WTC11 (cell line): ENCODE results near the gene DNAH8. TPM values are rescaled to one million over a fixed set of nuclear protein-coding genes. Genes with fewer than 3 reads are reported as not detected.

Source experiments
- ATAC-seq: fragments of 200-7000 bp; cut with Tn5 transposase; 2 replicates; pipeline ENCODE4 v1.10.0; 2021; ENCODE audit warnings: mild to moderate bottlenecking, moderate library complexity
- CTCF ChIA-PET: fragments of 300-600 bp; sonication (Branson Sonifier 250); formaldehyde crosslinking; loops from one replicate; lab custom pipeline; 2021; ENCODE audit warnings: antibody characterized with exemption; lab: Charles Lee
- POLR2A ChIA-PET: fragments of 350-600 bp; sonication (Branson Sonifier 250); formaldehyde crosslinking; loops from one replicate; lab custom pipeline; 2021; ENCODE audit warnings: antibody characterized with exemption; lab: Charles Lee
- DNase-seq: peaks from one replicate; pipeline ENCODE4 v3.0.0; 2021; ENCODE audit warnings: low spot score
- H3K27ac Mint-ChIP-seq: 2 replicates; pipeline ENCODE4 v1.8.0; 2021; ENCODE audit warnings: mixed read lengths
- H3K27me3 Mint-ChIP-seq: 2 replicates; pipeline ENCODE4 v1.8.0; 2021; ENCODE audit warnings: low read depth, mild to moderate bottlenecking, moderate library complexity, mixed read lengths
- H3K36me3 Mint-ChIP-seq: 2 replicates; pipeline ENCODE4 v1.8.0; 2021; ENCODE audit warnings: mixed read lengths
- H3K4me1 Mint-ChIP-seq: 2 replicates; pipeline ENCODE4 v1.8.0; 2022; ENCODE audit warnings: mixed read lengths
- H3K4me3 Mint-ChIP-seq: 2 replicates; pipeline ENCODE4 v1.8.0; 2021; ENCODE audit warnings: mild to moderate bottlenecking, moderate library complexity, mixed read lengths
- H3K9me3 Mint-ChIP-seq: 2 replicates; pipeline ENCODE4 v1.8.0; 2021; ENCODE audit warnings: mixed read lengths
- CBFB ChIP-seq: sonication (generic); formaldehyde crosslinking; IDR thresholded peaks from 2 replicates; pipeline ENCODE4 v1.8.1; 2022; ENCODE audit warnings: mild to moderate bottlenecking, low read depth, missing genetic modification reagents
- EMX1 ChIP-seq: fragments of 250-450 bp; sonication (Bioruptor Pico); IDR thresholded peaks from 2 replicates; pipeline ENCODE4 v1.8.0; 2021; ENCODE audit warnings: mild to moderate bottlenecking
- ETV6 ChIP-seq: sonication (generic); formaldehyde crosslinking; IDR thresholded peaks from 2 replicates; pipeline ENCODE4 v1.8.1; 2022; ENCODE audit warnings: mild to moderate bottlenecking, missing genetic modification reagents
- FOXK1 ChIP-seq: sonication (generic); formaldehyde crosslinking; IDR thresholded peaks from 2 replicates; pipeline ENCODE4 v1.8.0; 2022; ENCODE audit warnings: mild to moderate bottlenecking, moderate library complexity, missing genetic modification reagents
- HMGA2 ChIP-seq: fragments of 250-450 bp; sonication (Bioruptor Pico); IDR thresholded peaks from 2 replicates; pipeline ENCODE4 v1.4.0; 2021; ENCODE audit warnings: mild to moderate bottlenecking, moderate library complexity
- NFATC4 ChIP-seq: fragments of 250-450 bp; sonication (Bioruptor Pico); IDR thresholded peaks from 2 replicates; pipeline ENCODE4 v1.9.0; 2021; ENCODE audit warnings: mild to moderate bottlenecking
- RELA ChIP-seq: sonication (generic); formaldehyde crosslinking; IDR thresholded peaks from 2 replicates; pipeline ENCODE4 v1.8.1; 2022; ENCODE audit warnings: missing genetic modification reagents, mild to moderate bottlenecking, borderline replicate concordance
- TCF7 ChIP-seq: sonication (generic); formaldehyde crosslinking; IDR thresholded peaks from 2 replicates; pipeline ENCODE4 v1.8.0; 2022; ENCODE audit warnings: mild to moderate bottlenecking, low read depth, missing genetic modification reagents, moderate library complexity
- TEAD1 ChIP-seq: sonication (generic); formaldehyde crosslinking; IDR thresholded peaks from 2 replicates; pipeline ENCODE4 v1.8.0; 2022; ENCODE audit warnings: mild to moderate bottlenecking, missing genetic modification reagents
- ZNF232 ChIP-seq: sonication (generic); formaldehyde crosslinking; IDR thresholded peaks from 2 replicates; pipeline ENCODE4 v1.8.0; 2022; ENCODE audit warnings: mild to moderate bottlenecking, missing genetic modification reagents
- total RNA-seq: library from RNA; stranded (reverse); gene quantifications from 3 replicates; pipeline ENCODE4 v1.2.3, GENCODE V29; 2021
- TF ChIP-seq, protein P1 (sequence below): sonication (generic); formaldehyde crosslinking; IDR thresholded peaks from 2 replicates; pipeline ENCODE4 v1.8.1; 2022; ENCODE audit warnings: low read depth, mild to moderate bottlenecking, moderate library complexity, missing genetic modification reagents, borderline replicate concordance
- TF ChIP-seq, protein P2 (sequence below): sonication (generic); formaldehyde crosslinking; IDR thresholded peaks from 2 replicates; pipeline ENCODE4 v1.8.1; 2023; ENCODE audit warnings: mild to moderate bottlenecking, missing genetic modification reagents, moderate library complexity
- TF ChIP-seq, protein P3 (sequence below): sonication (generic); formaldehyde crosslinking; IDR thresholded peaks from 2 replicates; pipeline ENCODE4 v1.8.1; 2023; ENCODE audit warnings: mild to moderate bottlenecking, missing genetic modification reagents, borderline replicate concordance
- TF ChIP-seq, protein P4 (sequence below): fragments of 200-600 bp; IDR thresholded peaks from 2 replicates; pipeline ENCODE4 v1.8.0; 2022; ENCODE audit warnings: antibody characterized with exemption
- TF ChIP-seq, protein P5 (sequence below): sonication (generic); formaldehyde crosslinking; IDR thresholded peaks from 2 replicates; pipeline ENCODE4 v1.8.0; 2022; ENCODE audit warnings: mild to moderate bottlenecking, missing genetic modification reagents

Gene DNAH8
- total RNA-seq, 1 experiment from 2014 or later: 0.02 TPM

DNA sequence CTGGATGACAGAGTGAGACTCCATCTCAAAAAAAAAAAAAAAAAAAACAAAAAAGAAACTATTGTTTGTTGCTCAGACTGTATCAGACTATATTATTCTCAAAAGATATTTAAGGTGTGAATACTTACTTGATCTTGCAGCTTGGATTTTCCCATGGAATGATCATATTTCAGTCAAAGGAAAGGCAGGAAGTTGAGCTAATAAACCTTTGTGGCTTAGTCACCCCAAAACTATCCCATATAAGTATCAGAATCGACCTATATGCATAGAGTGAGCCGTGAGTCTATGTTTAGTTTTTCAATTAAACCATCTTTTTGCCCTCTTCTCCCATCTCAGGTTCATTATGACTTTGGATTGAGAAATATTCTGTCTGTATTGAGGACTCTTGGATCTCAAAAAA is 152.6 kb downstream of the DNAH8 start:
- H3K4me3 Mint-ChIP-seq: no peak overlapping the region
- no peak for DNase-seq
- POLR2A ChIA-PET: no interaction called here
- no peaks in the 10 kb centered on the region for H3K36me3 Mint-ChIP-seq
- no peak overlapping the region for H3K27ac Mint-ChIP-seq
- peaks cover 6% of the 10 kb centered on the region for H3K4me1 Mint-ChIP-seq
- H3K27me3 Mint-ChIP-seq: no peaks in the 10 kb centered on the region
- TF ChIP-seq HMGA2 (no peak), EMX1 (no peak), TCF7 (CRISPR knock-in tag) (no peak), CBFB (CRISPR knock-in tag) (no peak), RELA (CRISPR knock-in tag) (no peak), TEAD1 (CRISPR knock-in tag) (no peak)
- TF ChIP-seq, protein P1, sequence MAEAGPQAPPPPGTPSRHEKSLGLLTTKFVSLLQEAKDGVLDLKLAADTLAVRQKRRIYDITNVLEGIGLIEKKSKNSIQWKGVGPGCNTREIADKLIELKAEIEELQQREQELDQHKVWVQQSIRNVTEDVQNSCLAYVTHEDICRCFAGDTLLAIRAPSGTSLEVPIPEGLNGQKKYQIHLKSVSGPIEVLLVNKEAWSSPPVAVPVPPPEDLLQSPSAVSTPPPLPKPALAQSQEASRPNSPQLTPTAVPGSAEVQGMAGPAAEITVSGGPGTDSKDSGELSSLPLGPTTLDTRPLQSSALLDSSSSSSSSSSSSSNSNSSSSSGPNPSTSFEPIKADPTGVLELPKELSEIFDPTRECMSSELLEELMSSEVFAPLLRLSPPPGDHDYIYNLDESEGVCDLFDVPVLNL (CRISPR knock-in tag): no peak
- TF ChIP-seq, protein P2, sequence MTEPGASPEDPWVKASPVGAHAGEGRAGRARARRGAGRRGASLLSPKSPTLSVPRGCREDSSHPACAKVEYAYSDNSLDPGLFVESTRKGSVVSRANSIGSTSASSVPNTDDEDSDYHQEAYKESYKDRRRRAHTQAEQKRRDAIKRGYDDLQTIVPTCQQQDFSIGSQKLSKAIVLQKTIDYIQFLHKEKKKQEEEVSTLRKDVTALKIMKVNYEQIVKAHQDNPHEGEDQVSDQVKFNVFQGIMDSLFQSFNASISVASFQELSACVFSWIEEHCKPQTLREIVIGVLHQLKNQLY: no peak
- no peak for ATAC-seq
- CTCF ChIA-PET: no interaction called here
- no peaks in the 10 kb centered on the region for H3K9me3 Mint-ChIP-seq

DNA sequence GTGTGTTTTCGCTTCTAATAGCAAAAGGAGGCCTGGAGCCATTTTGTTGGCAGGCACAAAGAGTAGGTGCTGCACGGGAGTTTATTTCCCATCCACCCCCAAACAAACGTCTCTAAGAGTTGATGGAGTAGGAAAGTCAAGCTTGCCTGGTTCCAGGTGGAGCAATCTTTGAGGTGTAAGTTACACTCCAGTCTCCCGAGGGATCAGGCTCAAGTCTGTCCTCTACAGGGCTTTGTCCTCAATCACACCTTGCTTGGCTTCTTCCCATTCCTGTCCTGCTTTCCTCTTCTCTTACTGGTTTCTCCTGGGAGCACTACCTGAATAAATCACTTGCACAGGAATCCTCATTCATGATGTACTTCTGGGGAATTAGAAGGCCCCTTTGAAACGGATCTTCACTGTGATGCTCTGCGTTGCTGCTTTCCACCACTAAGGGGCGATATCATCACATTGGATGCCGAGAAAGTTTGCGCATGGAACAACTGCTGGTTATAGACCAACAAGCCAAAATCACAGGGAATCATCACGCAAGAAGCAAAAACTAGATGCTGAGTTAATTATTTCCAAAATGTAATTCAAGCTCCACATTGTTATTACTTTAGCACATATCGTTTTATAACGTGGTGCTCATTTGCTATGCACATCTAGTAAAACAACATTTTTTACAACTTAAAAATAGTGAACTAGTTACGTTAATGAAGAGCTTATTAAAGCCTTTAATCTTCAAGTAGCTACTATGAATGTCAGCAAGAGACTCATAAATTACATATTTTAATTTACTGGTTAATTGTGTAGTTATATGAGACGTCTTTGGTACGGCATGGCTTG is 156.8 kb downstream of the DNAH8 start:
- no peak overlapping the region for H3K4me3 Mint-ChIP-seq
- ATAC-seq: peak; percentile 91
- CTCF ChIA-PET: interaction anchor here (0.6 to 2.5 kb wide), 27 partner anchors 11 to 431 kb away, joined by 3 to 30 read pairs (median 4); partner anchors contain the start of gene SAYSD1

DNA sequence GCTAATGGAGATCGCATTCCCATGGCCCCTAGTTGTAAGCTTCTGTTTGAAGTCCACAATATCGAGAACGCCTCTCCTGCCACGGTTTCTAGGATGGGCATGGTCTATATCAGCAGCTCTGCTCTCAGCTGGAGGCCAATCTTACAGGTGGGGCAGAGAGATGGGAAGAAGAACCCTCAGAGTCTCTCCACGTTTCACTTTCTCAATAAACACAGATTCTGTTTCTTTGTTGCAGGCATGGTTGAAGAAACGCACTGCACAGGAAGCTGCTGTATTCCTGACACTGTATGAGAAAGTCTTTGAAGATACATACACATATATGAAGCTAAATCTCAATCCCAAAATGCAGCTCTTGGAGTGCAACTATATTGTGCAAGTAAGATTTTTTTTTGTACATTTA is 157.9 kb downstream of the DNAH8 start:
- H3K4me3 Mint-ChIP-seq: no peak overlapping the region
- DNase-seq (no peak), ATAC-seq (no peak)
- ChIA-PET POLR2A (no interaction called here), CTCF (interaction anchor here (0.7 to 2.5 kb wide), 19 partner anchors 24 to 430 kb away, joined by 3 to 30 read pairs (median 4); no protein-coding TSS in a partner anchor)
- no peaks in the 10 kb centered on the region for H3K9me3 Mint-ChIP-seq
- no peaks in the 10 kb centered on the region for H3K36me3 Mint-ChIP-seq
- no peaks in the 10 kb centered on the region for H3K27me3 Mint-ChIP-seq
- H3K4me1 Mint-ChIP-seq: peaks cover 18% of the 10 kb centered on the region
- H3K27ac Mint-ChIP-seq: no peak overlapping the region
- TF ChIP-seq, protein P3, sequence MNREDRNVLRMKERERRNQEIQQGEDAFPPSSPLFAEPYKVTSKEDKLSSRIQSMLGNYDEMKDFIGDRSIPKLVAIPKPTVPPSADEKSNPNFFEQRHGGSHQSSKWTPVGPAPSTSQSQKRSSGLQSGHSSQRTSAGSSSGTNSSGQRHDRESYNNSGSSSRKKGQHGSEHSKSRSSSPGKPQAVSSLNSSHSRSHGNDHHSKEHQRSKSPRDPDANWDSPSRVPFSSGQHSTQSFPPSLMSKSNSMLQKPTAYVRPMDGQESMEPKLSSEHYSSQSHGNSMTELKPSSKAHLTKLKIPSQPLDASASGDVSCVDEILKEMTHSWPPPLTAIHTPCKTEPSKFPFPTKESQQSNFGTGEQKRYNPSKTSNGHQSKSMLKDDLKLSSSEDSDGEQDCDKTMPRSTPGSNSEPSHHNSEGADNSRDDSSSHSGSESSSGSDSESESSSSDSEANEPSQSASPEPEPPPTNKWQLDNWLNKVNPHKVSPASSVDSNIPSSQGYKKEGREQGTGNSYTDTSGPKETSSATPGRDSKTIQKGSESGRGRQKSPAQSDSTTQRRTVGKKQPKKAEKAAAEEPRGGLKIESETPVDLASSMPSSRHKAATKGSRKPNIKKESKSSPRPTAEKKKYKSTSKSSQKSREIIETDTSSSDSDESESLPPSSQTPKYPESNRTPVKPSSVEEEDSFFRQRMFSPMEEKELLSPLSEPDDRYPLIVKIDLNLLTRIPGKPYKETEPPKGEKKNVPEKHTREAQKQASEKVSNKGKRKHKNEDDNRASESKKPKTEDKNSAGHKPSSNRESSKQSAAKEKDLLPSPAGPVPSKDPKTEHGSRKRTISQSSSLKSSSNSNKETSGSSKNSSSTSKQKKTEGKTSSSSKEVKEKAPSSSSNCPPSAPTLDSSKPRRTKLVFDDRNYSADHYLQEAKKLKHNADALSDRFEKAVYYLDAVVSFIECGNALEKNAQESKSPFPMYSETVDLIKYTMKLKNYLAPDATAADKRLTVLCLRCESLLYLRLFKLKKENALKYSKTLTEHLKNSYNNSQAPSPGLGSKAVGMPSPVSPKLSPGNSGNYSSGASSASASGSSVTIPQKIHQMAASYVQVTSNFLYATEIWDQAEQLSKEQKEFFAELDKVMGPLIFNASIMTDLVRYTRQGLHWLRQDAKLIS (CRISPR knock-in tag): no peak
- TF ChIP-seq ZNF232 (CRISPR knock-in tag) (no peak), RELA (CRISPR knock-in tag) (no peak), ETV6 (CRISPR knock-in tag) (no peak)
- TF ChIP-seq, protein P4, sequence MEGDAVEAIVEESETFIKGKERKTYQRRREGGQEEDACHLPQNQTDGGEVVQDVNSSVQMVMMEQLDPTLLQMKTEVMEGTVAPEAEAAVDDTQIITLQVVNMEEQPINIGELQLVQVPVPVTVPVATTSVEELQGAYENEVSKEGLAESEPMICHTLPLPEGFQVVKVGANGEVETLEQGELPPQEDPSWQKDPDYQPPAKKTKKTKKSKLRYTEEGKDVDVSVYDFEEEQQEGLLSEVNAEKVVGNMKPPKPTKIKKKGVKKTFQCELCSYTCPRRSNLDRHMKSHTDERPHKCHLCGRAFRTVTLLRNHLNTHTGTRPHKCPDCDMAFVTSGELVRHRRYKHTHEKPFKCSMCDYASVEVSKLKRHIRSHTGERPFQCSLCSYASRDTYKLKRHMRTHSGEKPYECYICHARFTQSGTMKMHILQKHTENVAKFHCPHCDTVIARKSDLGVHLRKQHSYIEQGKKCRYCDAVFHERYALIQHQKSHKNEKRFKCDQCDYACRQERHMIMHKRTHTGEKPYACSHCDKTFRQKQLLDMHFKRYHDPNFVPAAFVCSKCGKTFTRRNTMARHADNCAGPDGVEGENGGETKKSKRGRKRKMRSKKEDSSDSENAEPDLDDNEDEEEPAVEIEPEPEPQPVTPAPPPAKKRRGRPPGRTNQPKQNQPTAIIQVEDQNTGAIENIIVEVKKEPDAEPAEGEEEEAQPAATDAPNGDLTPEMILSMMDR: no peak
- TF ChIP-seq, protein P5, sequence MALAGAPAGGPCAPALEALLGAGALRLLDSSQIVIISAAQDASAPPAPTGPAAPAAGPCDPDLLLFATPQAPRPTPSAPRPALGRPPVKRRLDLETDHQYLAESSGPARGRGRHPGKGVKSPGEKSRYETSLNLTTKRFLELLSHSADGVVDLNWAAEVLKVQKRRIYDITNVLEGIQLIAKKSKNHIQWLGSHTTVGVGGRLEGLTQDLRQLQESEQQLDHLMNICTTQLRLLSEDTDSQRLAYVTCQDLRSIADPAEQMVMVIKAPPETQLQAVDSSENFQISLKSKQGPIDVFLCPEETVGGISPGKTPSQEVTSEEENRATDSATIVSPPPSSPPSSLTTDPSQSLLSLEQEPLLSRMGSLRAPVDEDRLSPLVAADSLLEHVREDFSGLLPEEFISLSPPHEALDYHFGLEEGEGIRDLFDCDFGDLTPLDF: no peak

More for the DNA sequence above, 156.8 kb downstream of the DNAH8 start:
- Mint-ChIP-seq H3K4me1 (peaks cover 18% of the 10 kb centered on the region), H3K27ac (no peak overlapping the region), H3K36me3 (no peaks in the 10 kb centered on the region), H3K9me3 (no peaks in the 10 kb centered on the region), H3K27me3 (no peaks in the 10 kb centered on the region)
- peak; percentile 79 for DNase-seq
- POLR2A ChIA-PET: no interaction called here
- TF ChIP-seq, protein P4: peak; percentile 83
- no peak for TF ChIP-seq NFATC4 (CRISPR knock-in tag)
- TF ChIP-seq FOXK1 (CRISPR knock-in tag): no peak
